ENCODE results near the gene MRPS21.
"Not testable (repeated sequence)": the region's sequence is repeated elsewhere in the genome, so short reads cannot be mapped to it uniquely, and the experiment has no call there.

The MRPS21 gene

GRCh38 chr1:150302338-150302737 is 8.7 kb downstream of the MRPS21 start:
- no peak overlapping the region for H3K4me3 ChIP-seq (ENCODE audit: low read depth, low read length)
- DNase-seq (ENCODE audit: low read depth): no peak
- TF ChIP-seq CTCF (conservative IDR thresholded peaks at IDR 0.05; ENCODE audit: low read depth, low read length): no peak

- no peak for DNase-seq (ENCODE audit: low read depth)
- no peak for TF ChIP-seq CTCF (conservative IDR thresholded peaks at IDR 0.05; ENCODE audit: low read depth, low read length)
- no peak overlapping the region for H3K4me3 ChIP-seq (ENCODE audit: low read depth, low read length)
These were observed 9.2 kb downstream of the MRPS21 start for GRCh38 chr1:150302902-150303301.

- not testable (repeated sequence) for H3K4me3 ChIP-seq (ENCODE audit: low read depth, low read length); DNase-seq (ENCODE audit: low read depth)
These were observed 14.9 kb downstream of the MRPS21 start for GRCh38 chr1:150308585-150308984.

- no peak for TF ChIP-seq CTCF (conservative IDR thresholded peaks at IDR 0.05; ENCODE audit: low read depth, low read length)
- no peak for DNase-seq (ENCODE audit: low read depth)
- no peak overlapping the region for H3K4me3 ChIP-seq (ENCODE audit: low read depth, low read length)
These were observed 16.3 kb downstream of the MRPS21 start for GRCh38 chr1:150309758-150310508.

- TF ChIP-seq CTCF (conservative IDR thresholded peaks at IDR 0.05; ENCODE audit: low read depth, low read length): no peak
- H3K4me3 ChIP-seq (ENCODE audit: low read depth, low read length): no peak overlapping the region
- no peak for DNase-seq (ENCODE audit: low read depth)
These were observed 18.1 kb downstream of the MRPS21 start for GRCh38 chr1:150311762-150312161.

GRCh38 chr1:150314691-150315090 is 21.0 kb downstream of the MRPS21 start:
- DNase-seq (ENCODE audit: low read depth); H3K4me3 ChIP-seq (ENCODE audit: low read depth, low read length): not testable (repeated sequence)

- H3K4me3 ChIP-seq (ENCODE audit: low read depth, low read length): peak overlapping the region; percentile 93
- no peak for DNase-seq (ENCODE audit: low read depth)
- TF ChIP-seq CTCF (conservative IDR thresholded peaks at IDR 0.05; ENCODE audit: low read depth, low read length): no peak
These were observed 27.0 kb downstream of the MRPS21 start for GRCh38 chr1:150320667-150320978.

- H3K4me3 ChIP-seq (ENCODE audit: low read depth, low read length): peak overlapping the region; percentile 93
- no peak for DNase-seq (ENCODE audit: low read depth)
- TF ChIP-seq CTCF (conservative IDR thresholded peaks at IDR 0.05; ENCODE audit: low read depth, low read length): no peak
These were observed 28.1 kb downstream of the MRPS21 start for GRCh38 chr1:150321826-150322166.

Measured in choroid plexus epithelial cell (primary cell).